HepG2 (cell line): ENCODE measurements around the gene DCUN1D2. TPM values are rescaled to one million over a fixed set of nuclear protein-coding genes. Genes with fewer than 3 reads are reported as not detected.

Source experiments
- ATM ChIP-seq: fragments of 450-650 bp; IDR thresholded peaks from 2 replicates; pipeline ENCODE4 v1.7.1; 2017; ENCODE audit warnings: mild to moderate bottlenecking, borderline replicate concordance
- BATF2 ChIP-seq: sonication (generic); formaldehyde crosslinking; IDR thresholded peaks from 2 replicates; pipeline ENCODE4 v1.8.0; 2022; ENCODE audit warnings: mild to moderate bottlenecking, missing genetic modification reagents, moderate library complexity
- CHD4 ChIP-seq: fragments of 200-600 bp; sonication (generic); IDR thresholded peaks from 2 replicates; pipeline ENCODE4 v1.7.0; 2017; ENCODE audit warnings: mild to moderate bottlenecking, low read length, borderline replicate concordance
- GATAD2A ChIP-seq: IDR thresholded peaks from 2 replicates; pipeline ENCODE4 v1.6.1; 2016
- JARID2 ChIP-seq: sonication (generic); formaldehyde crosslinking; IDR thresholded peaks from 2 replicates; pipeline ENCODE4 v1.8.1; 2023; ENCODE audit warnings: missing genetic modification reagents, inconsistent platforms; ENCODE audit not compliant: insufficient replicate concordance
- MLXIP ChIP-seq: sonication (generic); formaldehyde crosslinking; IDR thresholded peaks from 2 replicates; pipeline ENCODE4 v1.9.0; 2021; ENCODE audit warnings: missing genetic modification reagents, borderline replicate concordance
- NCOA5 ChIP-seq: sonication (generic); formaldehyde crosslinking; IDR thresholded peaks from 2 replicates; pipeline ENCODE4 v1.4.0; 2020; ENCODE audit warnings: missing genetic modification reagents
- PRMT3 ChIP-seq: sonication (generic); formaldehyde crosslinking; IDR thresholded peaks from 2 replicates; pipeline ENCODE4 v1.8.1; 2022; ENCODE audit warnings: low read depth, mild to moderate bottlenecking, moderate library complexity, missing genetic modification reagents, borderline replicate concordance
- SOX6 ChIP-seq, 2 experiments: fragments of 450-650 bp in 1 of 2; sonication (generic) in 1 of 2; formaldehyde crosslinking in 1 of 2; IDR thresholded peaks; 2 replicates each; pipeline versions ENCODE4 v1.4.0 to v1.6.1; 2017 to 2020; ENCODE audit warnings: antibody characterized with exemption in 1 of 2, mild to moderate bottlenecking in 1 of 2, missing genetic modification reagents in 1 of 2
- STAT5B ChIP-seq: sonication (generic); formaldehyde crosslinking; IDR thresholded peaks from 2 replicates; pipeline ENCODE4 v1.4.0; 2020; ENCODE audit warnings: missing genetic modification reagents
- USF2 ChIP-seq, 2 experiments: sonication (generic) in 1 of 2; formaldehyde crosslinking in 1 of 2; IDR thresholded peaks; 2 replicates each; pipeline versions ENCODE4 v1.5.1 to v1.6.1; 2011 to 2020; ENCODE audit warnings: borderline replicate concordance in 1 of 2, low read depth in 1 of 2, low read length in 1 of 2, mild to moderate bottlenecking in 1 of 2, missing genetic modification reagents in 1 of 2, moderate library complexity in 1 of 2
- ZBTB39 ChIP-seq: sonication (generic); formaldehyde crosslinking; IDR thresholded peaks from 2 replicates; pipeline ENCODE4 v1.5.0; 2020; ENCODE audit warnings: missing genetic modification reagents
- ZNF225 ChIP-seq: sonication (generic); formaldehyde crosslinking; IDR thresholded peaks from 2 replicates; pipeline ENCODE4 v1.4.0; 2020; ENCODE audit warnings: mild to moderate bottlenecking, missing genetic modification reagents
- ZNF570 ChIP-seq: sonication (generic); formaldehyde crosslinking; IDR thresholded peaks from 2 replicates; pipeline ENCODE4 v1.4.0; 2020; ENCODE audit warnings: mild to moderate bottlenecking, missing genetic modification reagents, borderline replicate concordance
- ZNF660 ChIP-seq: sonication (generic); formaldehyde crosslinking; IDR thresholded peaks from 2 replicates; pipeline ENCODE4 v1.5.1; 2020; ENCODE audit warnings: mild to moderate bottlenecking, low read depth, missing genetic modification reagents, borderline replicate concordance
- ZNF879 ChIP-seq: sonication (generic); formaldehyde crosslinking; IDR thresholded peaks from 2 replicates; pipeline ENCODE4 v1.8.1; 2023; ENCODE audit warnings: missing genetic modification reagents
- polyA plus RNA-seq, 8 experiments: library from polyadenylated mRNA; depleted of rRNA in 3 of 8; stranded (reverse) in 7 of 8; unstranded in 1 of 8; fragments of >200 nt; fragmentation: Illumina TruSeq in 4 of 8; extraction: Trizol in 4 of 8; gene quantifications; 2 replicates each; pipeline versions ENCODE4 v1.2.1 to v1.2.3, GENCODE V29; 2011 to 2016; ENCODE audit warnings: low read depth in 4 of 8, missing spikeins in 1 of 8, mixed read lengths in 1 of 8; ENCODE audit not compliant: insufficient read depth in 1 of 8
- total RNA-seq, 5 experiments: library from RNA; depleted of rRNA; stranded (reverse); fragments of >200 nt; fragmentation: Illumina TruSeq; extraction: Trizol; gene quantifications; 2 replicates each; pipeline ENCODE4 v1.2.3, GENCODE V29; 2016; ENCODE audit warnings: low read depth in 1 of 5
- TF ChIP-seq, protein P1 (sequence below): IDR thresholded peaks from 2 replicates; pipeline ENCODE4 v1.6.1; 2016; ENCODE audit warnings: low read depth, borderline replicate concordance
- TF ChIP-seq, protein P2 (sequence below): sonication (generic); formaldehyde crosslinking; IDR thresholded peaks from 2 replicates; pipeline ENCODE4 v1.4.0; 2020; ENCODE audit warnings: missing genetic modification reagents; ENCODE audit errors: not compliant biosample characterization
- TF ChIP-seq, protein P3 (sequence below): sonication (generic); formaldehyde crosslinking; IDR thresholded peaks from 2 replicates; pipeline ENCODE4 v1.4.0; 2020; ENCODE audit warnings: mild to moderate bottlenecking, missing genetic modification reagents

Gene DCUN1D2
- total and polyA plus RNA-seq, 2 of the 13 experiments (the other 11 are each of a cell fraction or from before 2014, with no cell fraction given) = 9.1 to 9.6 TPM

DNA sequence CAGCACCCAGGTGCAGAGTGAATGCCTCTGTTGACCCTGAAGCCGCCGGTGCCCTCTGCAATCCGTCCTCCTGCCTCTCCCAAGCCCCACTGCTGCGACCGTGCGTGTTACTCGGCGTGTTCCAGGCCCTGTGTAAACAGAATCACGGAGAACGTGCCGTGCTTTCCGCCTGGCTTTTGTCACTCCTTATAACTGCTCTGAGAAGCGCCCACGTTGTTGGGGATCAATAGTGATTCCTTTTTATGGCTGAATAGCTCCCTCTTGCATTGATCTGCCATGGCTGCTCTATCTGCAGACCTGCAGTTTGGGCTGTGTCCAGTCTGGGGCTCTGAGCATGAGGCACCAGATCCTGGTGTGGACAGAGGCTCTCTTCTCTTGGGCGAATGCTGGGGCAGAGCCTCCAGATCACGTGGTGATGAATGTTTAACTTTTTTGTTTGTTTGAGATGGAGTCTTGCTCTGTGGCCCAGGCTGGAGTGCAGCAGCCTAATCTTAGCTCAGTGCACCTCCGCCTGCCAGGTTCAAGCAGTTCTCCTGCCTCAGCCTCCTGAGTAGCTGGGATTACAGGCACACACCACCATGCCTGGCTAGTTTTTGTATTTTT is 53.0 kb downstream of the DCUN1D2 start (continued):
- TF ChIP-seq ATM = no peak
- no peak for TF ChIP-seq ZNF225 (CRISPR knock-in tag)
- TF ChIP-seq, protein P1, sequence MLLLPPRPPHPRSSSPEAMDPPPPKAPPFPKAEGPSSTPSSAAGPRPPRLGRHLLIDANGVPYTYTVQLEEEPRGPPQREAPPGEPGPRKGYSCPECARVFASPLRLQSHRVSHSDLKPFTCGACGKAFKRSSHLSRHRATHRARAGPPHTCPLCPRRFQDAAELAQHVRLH = peak; percentile 41; the same call in 1 of the 2 replicates
- no peak for TF ChIP-seq SOX6 (IDR thresholded peaks at IDR 0.05)
- TF ChIP-seq SOX6 (CRISPR knock-in tag; IDR thresholded peaks at IDR 0.05) = peak; percentile 36; the same call in 1 of the 2 replicates
- TF ChIP-seq STAT5B (CRISPR knock-in tag) = no peak
- TF ChIP-seq JARID2 (CRISPR knock-in tag) = peak; percentile 74
- TF ChIP-seq MLXIP (CRISPR knock-in tag) = no peak
- TF ChIP-seq ZNF570 (CRISPR knock-in tag) = no peak
- TF ChIP-seq ZNF879 (CRISPR knock-in tag) = no peak
- TF ChIP-seq NCOA5 = no peak
- TF ChIP-seq ZNF660 (CRISPR knock-in tag) = no peak
- TF ChIP-seq, protein P2, sequence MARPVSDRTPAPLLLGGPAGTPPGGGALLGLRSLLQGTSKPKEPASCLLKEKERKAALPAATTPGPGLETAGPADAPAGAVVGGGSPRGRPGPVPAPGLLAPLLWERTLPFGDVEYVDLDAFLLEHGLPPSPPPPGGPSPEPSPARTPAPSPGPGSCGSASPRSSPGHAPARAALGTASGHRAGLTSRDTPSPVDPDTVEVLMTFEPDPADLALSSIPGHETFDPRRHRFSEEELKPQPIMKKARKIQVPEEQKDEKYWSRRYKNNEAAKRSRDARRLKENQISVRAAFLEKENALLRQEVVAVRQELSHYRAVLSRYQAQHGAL (CRISPR knock-in tag) = no peak
- TF ChIP-seq GATAD2A (CRISPR knock-in tag) = peak; percentile 63
- no peak for TF ChIP-seq ZBTB39 (CRISPR knock-in tag)
- TF ChIP-seq, protein P3, sequence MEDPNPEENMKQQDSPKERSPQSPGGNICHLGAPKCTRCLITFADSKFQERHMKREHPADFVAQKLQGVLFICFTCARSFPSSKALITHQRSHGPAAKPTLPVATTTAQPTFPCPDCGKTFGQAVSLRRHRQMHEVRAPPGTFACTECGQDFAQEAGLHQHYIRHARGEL = no peak
- TF ChIP-seq CHD4 = no peak
- peak; percentile 52; the same call in 1 of the 2 replicates for TF ChIP-seq USF2 (IDR thresholded peaks at IDR 0.05; ENCODE audit: low read depth, low read length)
- peak; percentile 89; the same call in 1 of the 2 replicates for TF ChIP-seq USF2 (CRISPR knock-in tag; IDR thresholded peaks at IDR 0.05; ENCODE audit: borderline replicate concordance)
- TF ChIP-seq BATF2 (CRISPR knock-in tag) = no peak
- TF ChIP-seq PRMT3 (CRISPR knock-in tag) = no peak
